Left ventricle myocardium inferior (tissue), 1 donor: ENCODE data around the gene TARDBP. TPM values are rescaled to one million over a fixed set of nuclear protein-coding genes. Genes with fewer than 3 reads are reported as not detected.
"Not testable (repeated sequence)": the region's sequence is repeated elsewhere in the genome, so short reads cannot be mapped to it uniquely, and the experiment has no call there.

Experiments
- DNase-seq: peaks from one replicate; pipeline ENCODE4 v3.0.0-alpha.2; 2020
- H3K27ac ChIP-seq: fragments of 200-600 bp; replicated peaks from 2 replicates; pipeline ENCODE4 v1.8.0; 2021
- H3K27me3 ChIP-seq: fragments of 200-600 bp; 2 replicates; pipeline ENCODE4 v1.8.0; 2021; ENCODE audit warnings: low read depth
- H3K36me3 ChIP-seq: fragments of 200-600 bp; 2 replicates; pipeline ENCODE4 v1.8.0; 2021
- H3K4me1 ChIP-seq: fragments of 200-600 bp; 2 replicates; pipeline ENCODE4 v1.8.0; 2021
- H3K4me3 ChIP-seq: fragments of 200-600 bp; 2 replicates; pipeline ENCODE4 v1.8.0; 2021; ENCODE audit warnings: mild to moderate bottlenecking, moderate library complexity
- H3K9me3 ChIP-seq: fragments of 200-600 bp; replicated peaks from 2 replicates; pipeline ENCODE4 v1.8.0; 2021
- CTCF ChIP-seq: fragments of 200-600 bp; IDR thresholded peaks from 2 replicates; pipeline ENCODE4 v1.8.0; 2021; ENCODE audit warnings: antibody characterized with exemption, mild to moderate bottlenecking, borderline replicate concordance
- intact Hi-C: fragments of 100-400 bp; cut with micrococcal nuclease; formaldehyde crosslinking; loops from one replicate; pipeline ENCODE4 v1.11.0; 2022
- total RNA-seq: library from RNA; stranded (reverse); fragmentation: NEBNext Ultra II Directional; extraction: Animal tissue kit (Norgen Biotek cat#: 25700); gene quantifications from one replicate; pipeline ENCODE4 v1.2.1, GENCODE V29; 2021
- donor health status: DM: no; HTN: yes; CAD: no; lungs with severe emphysema.

The TARDBP gene
- total RNA-seq, 1 donor from 2014 or later: 95.5 TPM

- H3K4me1 ChIP-seq: peaks cover 30% of the 10 kb centered on the region
- H3K36me3 ChIP-seq: peaks cover 34% of the 10 kb centered on the region
- peaks cover 5% of the 10 kb centered on the region for H3K9me3 ChIP-seq
- DNase-seq: no peak
- intact Hi-C loops: no loop called here
- no peak overlapping the region for H3K4me3 ChIP-seq
- no peak for TF ChIP-seq CTCF
- H3K27me3 ChIP-seq: no peaks in the 10 kb centered on the region
- H3K27ac ChIP-seq: no peak overlapping the region
These were observed 50.5 kb downstream of the TARDBP start for GRCh38 chr1:11062965-11063401.

- DNase-seq, H3K4me3 ChIP-seq, H3K27me3 ChIP-seq, H3K27ac ChIP-seq, intact Hi-C loops, H3K9me3 ChIP-seq: not testable (repeated sequence)
- H3K4me1 ChIP-seq: peaks cover 24% of the 10 kb centered on the region
- H3K36me3 ChIP-seq: peaks cover 45% of the 10 kb centered on the region
These were observed 51.6 kb downstream of the TARDBP start for GRCh38 chr1:11063937-11064537.

GRCh38 chr1:11064942-11065341, 52.5 kb downstream of the TARDBP start:
- Histone ChIP-seq H3K27me3 (no peaks in the 10 kb centered on the region), H3K4me1 (peaks cover 18% of the 10 kb centered on the region), H3K36me3 (peaks cover 54% of the 10 kb centered on the region), H3K27ac (no peak overlapping the region), H3K4me3 (no peak overlapping the region), H3K9me3 (peaks cover 5% of the 10 kb centered on the region)
- no peak for TF ChIP-seq CTCF
- no peak for DNase-seq
- intact Hi-C loops: no loop called here

- no peak for DNase-seq
- peaks cover 5% of the 10 kb centered on the region for H3K9me3 ChIP-seq
These were observed 53.3 kb downstream of the TARDBP start for GRCh38 chr1:11065796-11066195.

GRCh38 chr1:11067716-11068599, 55.5 kb downstream of the TARDBP start:
- Histone ChIP-seq H3K4me1 (no peaks in the 10 kb centered on the region), H3K27ac (no peak overlapping the region), H3K9me3 (peaks cover 5% of the 10 kb centered on the region), H3K4me3 (no peak overlapping the region), H3K27me3 (no peaks in the 10 kb centered on the region), H3K36me3 (peaks cover 84% of the 10 kb centered on the region)
- intact Hi-C loops: no loop called here
- DNase-seq: no peak
- no peak for TF ChIP-seq CTCF

More at GRCh38 chr1:11065796-11066195, 53.3 kb downstream of the TARDBP start:
- Histone ChIP-seq H3K4me3 (no peak overlapping the region), H3K36me3 (peaks cover 62% of the 10 kb centered on the region), H3K27me3 (no peaks in the 10 kb centered on the region), H3K27ac (no peak overlapping the region), H3K4me1 (peaks cover 11% of the 10 kb centered on the region)
- TF ChIP-seq CTCF: no peak
- intact Hi-C loops: no loop called here
